Measurements from ENCODE around the gene CHST9.

- no peak for TF ChIP-seq CTCF (IDR thresholded peaks at IDR 0.05; ENCODE audit: poor library complexity, severe bottlenecking)
- no peak for TF ChIP-seq POLR2AphosphoS5 (IDR thresholded peaks at IDR 0.05)
- no peak for TF ChIP-seq EZH2 (IDR thresholded peaks at IDR 0.05; ENCODE audit: borderline replicate concordance, insufficient read depth, low read length, poor library complexity, severe bottlenecking)
- no peak for TF ChIP-seq EP300 (conservative IDR thresholded peaks at IDR 0.05; ENCODE audit: poor library complexity, severe bottlenecking)
- TF ChIP-seq REST (IDR thresholded peaks at IDR 0.05; ENCODE audit: borderline replicate concordance): no peak
- no peak for TF ChIP-seq TAF1 (IDR thresholded peaks at IDR 0.05; ENCODE audit: low read depth)
- no peak for TF ChIP-seq MXI1 (conservative IDR thresholded peaks at IDR 0.05; ENCODE audit: poor library complexity, severe bottlenecking)
These were observed 175.8 kb downstream of the CHST9 start for GRCh38 chr18:27009293-27009692.

Measured in neural cell (in vitro differentiated cells).